Cardiac atrium fibroblast (primary cell): ENCODE results near the gene SEPHS2. TPM values are rescaled to one million over a fixed set of nuclear protein-coding genes. Genes with fewer than 3 reads are reported as not detected.

Experiments
- total RNA-seq: library from RNA; depleted of rRNA; stranded (reverse); fragments of >200 nt; gene quantifications from 2 replicates; pipeline ENCODE4 v1.2.3, GENCODE V29; 2015

SEPHS2 gene, protein sequence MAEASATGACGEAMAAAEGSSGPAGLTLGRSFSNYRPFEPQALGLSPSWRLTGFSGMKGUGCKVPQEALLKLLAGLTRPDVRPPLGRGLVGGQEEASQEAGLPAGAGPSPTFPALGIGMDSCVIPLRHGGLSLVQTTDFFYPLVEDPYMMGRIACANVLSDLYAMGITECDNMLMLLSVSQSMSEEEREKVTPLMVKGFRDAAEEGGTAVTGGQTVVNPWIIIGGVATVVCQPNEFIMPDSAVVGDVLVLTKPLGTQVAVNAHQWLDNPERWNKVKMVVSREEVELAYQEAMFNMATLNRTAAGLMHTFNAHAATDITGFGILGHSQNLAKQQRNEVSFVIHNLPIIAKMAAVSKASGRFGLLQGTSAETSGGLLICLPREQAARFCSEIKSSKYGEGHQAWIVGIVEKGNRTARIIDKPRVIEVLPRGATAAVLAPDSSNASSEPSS
- 16.4 and 24.5 TPM in 2 replicates for total RNA-seq

DNA sequence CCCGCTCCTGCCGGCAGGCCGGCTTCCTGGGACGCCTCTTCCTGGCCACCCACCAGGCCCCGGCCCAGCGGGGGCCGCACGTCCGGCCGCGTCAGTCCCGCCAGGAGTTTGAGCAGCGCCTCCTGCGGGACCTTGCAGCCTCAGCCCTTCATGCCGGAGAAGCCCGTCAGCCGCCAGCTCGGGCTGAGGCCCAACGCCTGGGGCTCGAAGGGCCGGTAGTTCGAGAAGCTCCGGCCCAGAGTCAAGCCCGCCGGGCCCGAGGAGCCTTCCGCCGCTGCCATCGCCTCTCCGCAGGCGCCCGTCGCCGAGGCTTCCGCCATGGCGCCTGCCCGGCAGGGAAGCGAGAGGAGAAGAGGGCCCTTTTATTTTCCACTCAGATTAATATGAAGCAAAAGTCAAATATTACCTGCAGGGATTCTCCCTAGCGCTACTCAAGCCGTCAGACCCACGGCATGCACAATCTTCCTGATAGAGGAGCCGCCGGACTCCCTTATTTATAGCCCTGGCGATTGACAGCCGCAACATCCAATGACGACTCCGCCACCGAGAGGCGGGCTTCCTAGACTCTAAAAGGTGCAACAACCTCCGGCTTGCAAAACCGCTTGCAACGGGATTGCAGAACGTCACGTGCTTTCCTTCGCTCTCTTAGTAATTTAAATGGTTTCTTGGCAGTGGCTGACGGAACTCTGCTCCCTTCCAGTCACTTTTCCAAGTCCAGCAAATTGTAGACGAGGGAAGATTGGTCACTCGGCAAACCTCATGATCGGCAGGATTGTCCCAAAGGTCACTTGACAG lies at the start of gene SEPHS2:
Gene SEPHS2, minus strand, starts transcription at position 467 of the 795 bp plus-strand sequence. Its CDS starts 147 bp downstream, at position 320.

DNA sequence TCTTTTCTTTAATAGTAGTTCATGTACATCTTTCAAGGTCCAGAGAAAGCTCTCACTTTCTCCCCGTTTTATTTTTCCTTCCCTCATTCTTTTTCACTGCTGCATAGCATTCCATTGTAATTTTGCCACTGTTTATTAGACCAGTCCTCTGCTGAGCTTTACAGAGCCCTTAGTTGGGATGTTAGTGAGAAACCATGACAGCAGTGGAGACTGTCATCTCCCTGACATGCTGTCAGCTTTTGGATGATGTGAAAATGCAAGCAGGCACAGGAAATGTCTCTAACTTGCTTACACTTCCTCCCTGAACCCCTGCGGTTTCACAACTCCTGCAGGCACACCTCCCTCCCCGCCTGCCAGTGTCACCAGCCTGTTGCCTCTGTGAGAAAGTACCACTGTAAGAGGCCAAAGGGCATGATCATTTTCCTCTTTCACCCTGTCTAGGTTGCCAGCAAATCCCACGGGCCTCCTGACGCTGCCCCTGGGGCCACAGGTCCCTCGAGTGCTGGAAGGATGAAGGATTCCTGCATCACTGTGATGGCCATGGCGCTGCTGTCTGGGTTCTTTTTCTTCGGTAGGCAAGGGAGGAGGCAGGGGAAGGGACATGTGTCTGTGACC lies 26.8 kb upstream of the SEPHS2 start, which contains the start of gene ITGAL:
Gene ITGAL, plus strand, starts transcription at position 415 of the 615 bp plus-strand sequence. Its CDS starts 96 bp downstream, at position 511.

GRCh38 chr16:30429678-30430427 lies 15.8 kb downstream of the SEPHS2 start, which contains the start of gene DCTPP1:
Gene DCTPP1, minus strand, starts transcription at chr16:30430030. Its CDS starts 50 bp downstream, at chr16:30429980.

DNA sequence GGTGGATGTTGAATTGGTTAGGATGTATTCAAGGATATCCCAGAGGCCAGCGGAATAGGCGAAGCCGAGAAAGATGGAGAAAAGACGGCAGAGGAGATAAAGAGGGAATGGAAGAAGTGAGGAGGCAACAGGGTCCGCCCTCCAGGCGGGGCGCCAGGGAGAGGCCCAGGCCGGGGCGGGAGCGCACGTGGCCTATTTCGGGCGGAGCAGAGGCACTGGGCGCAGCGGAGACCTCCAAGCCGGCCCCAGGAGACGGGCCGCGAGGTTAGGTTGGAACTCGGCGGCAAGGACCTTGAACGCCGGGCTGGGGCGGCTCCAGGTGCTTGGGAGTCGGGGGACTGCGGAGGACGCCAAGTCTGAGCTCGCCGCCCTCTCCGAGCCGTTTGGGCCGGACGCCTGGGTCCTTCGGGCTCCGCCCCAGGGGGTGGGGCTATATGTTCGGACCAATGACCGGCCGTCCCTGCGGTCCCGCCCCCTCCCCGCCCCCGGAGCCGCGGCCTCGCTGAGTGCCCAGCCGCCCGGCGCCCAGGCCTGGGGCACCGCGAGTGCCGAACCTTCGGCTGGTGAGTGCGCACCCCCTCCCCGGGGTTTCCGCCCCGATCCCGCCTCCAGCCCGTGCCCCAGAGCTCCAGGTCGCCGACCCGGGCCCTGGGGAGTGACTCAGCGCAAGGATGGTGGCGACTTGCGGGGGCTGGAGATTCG lies 38.4 kb downstream of the SEPHS2 start, which contains the start of gene ZNF771:
Gene ZNF771, plus strand, starts transcription at position 505 of the 702 bp plus-strand sequence. CDS start 448 bp downstream, outside the sequence.

GRCh38 chr16:30395155-30395991 lies 50.3 kb downstream of the SEPHS2 start, which contains the start of gene ZNF48:
Gene ZNF48, plus strand, starts transcription at chr16:30395420. Its CDS starts 375 bp downstream, at chr16:30395795.

Other genes with a start within 250 kb of the SEPHS2 start
- 7.1 and 13.4 TPM in 2 replicates for gene SULT1A3, start 246.6 kb downstream of the SEPHS2 start, total RNA-seq
- gene NPIPB13, start 197.4 kb downstream of the SEPHS2 start, total RNA-seq, result 0.18 and 1.5 TPM in 2 replicates
- gene CD2BP2, start 90.6 kb downstream of the SEPHS2 start, total RNA-seq, result 42.4 and 48.6 TPM in 2 replicates
- gene TBC1D10B, start 75.4 kb downstream of the SEPHS2 start, total RNA-seq, result 32.0 and 44.6 TPM in 2 replicates
- gene MYL11, start 71.1 kb downstream of the SEPHS2 start, total RNA-seq, result not detected in 2 replicates
- gene SEPTIN1, start 63.3 kb downstream of the SEPHS2 start, total RNA-seq, result not detected in 2 replicates
- 3.7 and 7.6 TPM in 2 replicates for gene ZNF48, start 50.5 kb downstream of the SEPHS2 start, total RNA-seq
- gene ZNF771, start 38.3 kb downstream of the SEPHS2 start, total RNA-seq, result 11.9 and 17.2 TPM in 2 replicates
- gene DCTPP1, start 15.8 kb downstream of the SEPHS2 start, total RNA-seq, result 14.6 and 19.8 TPM in 2 replicates
- gene ITGAL, start 26.9 kb upstream of the SEPHS2 start, total RNA-seq, result not detected in 2 replicates
- gene ZNF768, start 80.7 kb upstream of the SEPHS2 start, total RNA-seq, result 23.6 and 24.8 TPM in 2 replicates
- gene ZNF747, start 89.0 kb upstream of the SEPHS2 start, total RNA-seq, result 6.9 and 11.3 TPM in 2 replicates
- gene ZNF764, start 112.5 kb upstream of the SEPHS2 start, total RNA-seq, result 7.3 and 9.0 TPM in 2 replicates
- 6.6 and 11.7 TPM in 2 replicates for gene ZNF688, start 125.8 kb upstream of the SEPHS2 start, total RNA-seq
- gene ZNF785, start 139.8 kb upstream of the SEPHS2 start, total RNA-seq, result 4.9 and 8.1 TPM in 2 replicates
- 3.6 and 7.5 TPM in 2 replicates for gene ZNF689, start 164.5 kb upstream of the SEPHS2 start, total RNA-seq
- gene PRR14, start 205.1 kb upstream of the SEPHS2 start, total RNA-seq, result 5.0 and 12.6 TPM in 2 replicates
- gene FBRS, start 212.6 kb upstream of the SEPHS2 start, total RNA-seq, result 17.8 and 19.7 TPM in 2 replicates